ENCODE data around the gene MBNL1. TPM values are rescaled to one million over a fixed set of nuclear protein-coding genes. Genes with fewer than 3 reads are reported as not detected.

The MBNL1 gene
- total and polyA plus RNA-seq, 2 of the 4 experiments (the other 2 are of a cell fraction), result 127 to 664 TPM

- H3K4me2 ChIP-seq (ENCODE audit: low read depth, low read length), result no peak overlapping the region
- H2AK5ac ChIP-seq (ENCODE audit: low read depth, low read length), result no peak overlapping the region
- DNase-seq (no peak), ATAC-seq (ENCODE audit: low read depth) (no peak)
- peaks cover 10% of the 10 kb centered on the region for H3K4me1 ChIP-seq (ENCODE audit: control insufficient read depth, insufficient read depth, low read length)
- no peak overlapping the region for H2BK120ac ChIP-seq (ENCODE audit: low read depth, low read length)
- H4K91ac ChIP-seq (ENCODE audit: insufficient read depth, low read depth, low read length), result no peak overlapping the region
- H2BK5ac ChIP-seq (ENCODE audit: low read depth, low read length, poor library complexity, severe bottlenecking), result no peak overlapping the region
- no peak overlapping the region for H3K4me3 ChIP-seq (ENCODE audit: insufficient read depth, low read depth, low read length)
- ChIA-PET CTCF (no interaction called here), POLR2A (ENCODE audit: unreplicated experiment) (no interaction called here)
- no peak overlapping the region for H2BK20ac ChIP-seq (ENCODE audit: low read depth, low read length)
- peaks cover 12% of the 10 kb centered on the region for H3K9me1 ChIP-seq (ENCODE audit: insufficient read depth, low read length)
- dilution Hi-C loops (cut with HindIII; ENCODE audit: low sequenced_read_pairs, unreplicated experiment), result no loop called here
- H2AK9ac ChIP-seq (replicated peaks; ENCODE audit: low read depth, low read length, poor library complexity), result no peak overlapping the region
- H3K9ac ChIP-seq (ENCODE audit: low read depth, low read length), result no peak overlapping the region
- H3K4ac ChIP-seq (ENCODE audit: low read depth, low read length), result no peak overlapping the region
- intact Hi-C loops (cut with micrococcal nuclease), result loop anchor here (5.0 kb wide), 1 partner anchor 116 kb away; no protein-coding TSS in a partner anchor
- BruUV-seq (replicated peaks), result TSS peak; percentile 4
- TF ChIP-seq ELK1 (IDR thresholded peaks at IDR 0.05; ENCODE audit: borderline replicate concordance, low read depth, low read length) (no peak), MXI1 (IDR thresholded peaks at IDR 0.05; ENCODE audit: borderline replicate concordance, low read depth, low read length) (no peak), MAZ (IDR thresholded peaks at IDR 0.05; ENCODE audit: borderline replicate concordance, low read depth, low read length) (no peak), POLR2A (IDR thresholded peaks at IDR 0.05; ENCODE audit: low read depth, low read length) (no peak), RCOR1 (IDR thresholded peaks at IDR 0.05; ENCODE audit: insufficient replicate concordance, low read length) (no peak), SMC3 (IDR thresholded peaks at IDR 0.05; ENCODE audit: low read depth, low read length) (no peak), RFX5 (IDR thresholded peaks at IDR 0.05; ENCODE audit: low read depth, low read length) (no peak), CTCF (conservative IDR thresholded peaks at IDR 0.05; ENCODE audit: low read depth, low read length) (no peak), CEBPB (IDR thresholded peaks at IDR 0.05; ENCODE audit: low read depth, low read length) (no peak), USF2 (IDR thresholded peaks at IDR 0.05; ENCODE audit: low read depth, low read length) (no peak), CHD1 (IDR thresholded peaks at IDR 0.05; ENCODE audit: low read depth, low read length) (no peak), BHLHE40 (IDR thresholded peaks at IDR 0.05; ENCODE audit: low read depth, low read length) (no peak), NFE2L2 (IDR thresholded peaks at IDR 0.05; ENCODE audit: low read depth, low read length) (no peak)
- no peak overlapping the region for H2BK15ac ChIP-seq (ENCODE audit: low read depth, low read length)
- peaks cover 45% of the 10 kb centered on the region for H4K20me1 ChIP-seq (ENCODE audit: insufficient read depth, low read length)
- H4K8ac ChIP-seq (ENCODE audit: low read depth in 2 of 2, low read length in 2 of 2), result no peak overlapping the region
- H3K18ac ChIP-seq (ENCODE audit: low read depth, low read length), result no peak overlapping the region
- in situ Hi-C loops (cut with MboI; ENCODE audit: low sequenced_read_pairs), result no loop called here
- no peak overlapping the region for H3K14ac ChIP-seq (replicated peaks; ENCODE audit: low read depth, low read length)
- no peaks in the 10 kb centered on the region for H3K27me3 ChIP-seq (ENCODE audit: control insufficient read depth, insufficient read depth, low read length)
- no peak overlapping the region for H3K23ac ChIP-seq (ENCODE audit: low read depth, low read length)
- WGBS, 2 experiments (ENCODE audit: extremely low coverage in 2 of 2, insufficient read length in 1 of 2), result no CpG with 5 or more reads among the region's 1 CpG
- H4K5ac ChIP-seq (ENCODE audit: low read depth, low read length), result no peak overlapping the region
- no peak overlapping the region for H2AFZ ChIP-seq (replicated peaks; ENCODE audit: low read length, poor library complexity)
- H3K9me3 ChIP-seq (ENCODE audit: control insufficient read depth, insufficient read depth, low read length), result no peaks in the 10 kb centered on the region
- H3K27ac ChIP-seq (ENCODE audit: insufficient read depth, low read length), result no peak overlapping the region
- no peak overlapping the region for H3K56ac ChIP-seq (ENCODE audit: extremely low read depth, insufficient read depth, low read length)
- H3K36me3 ChIP-seq (ENCODE audit: control insufficient read depth, insufficient read depth, low read length), result peaks cover 2% of the 10 kb centered on the region; the same call in 1 of the 2 replicates
- peaks cover 7 to 57% of the 10 kb centered on the region in 2 experiments for H3K79me1 ChIP-seq (ENCODE audit: low read depth in 1 of 2, low read length in 2 of 2)
Measured at GRCh38 chr3:152388631-152389030, 119.9 kb downstream of the MBNL1 start.
